Ammon's horn (tissue), 1 donor: ENCODE measurements around the gene LMX1A.
A peak's percentile ranks its signal among the peaks of the same experiment; 100 is the strongest.

Experiments used
- DNase-seq: peaks from one replicate; pipeline ENCODE4 v3.0.0-alpha.2; 2016; ENCODE audit warnings: low spot score

Gene LMX1A

GRCh38 chr1:165265196-165265838, 91.2 kb downstream of the LMX1A start:
- no peak for DNase-seq

- DNase-seq, result no peak
These were observed 96.6 kb downstream of the LMX1A start for GRCh38 chr1:165259706-165260428.

- DNase-seq, result no peak
These were observed 97.3 kb downstream of the LMX1A start for GRCh38 chr1:165259236-165259635.

GRCh38 chr1:165257969-165258459, 98.5 kb downstream of the LMX1A start:
- DNase-seq, result peak; percentile 71

- DNase-seq, result no peak
These were observed 101.5 kb downstream of the LMX1A start for GRCh38 chr1:165254896-165255625.

- DNase-seq, result no peak
These were observed 102.1 kb downstream of the LMX1A start for GRCh38 chr1:165254376-165254775.

- no peak for DNase-seq
These were observed 102.7 kb downstream of the LMX1A start for GRCh38 chr1:165253818-165254254.

GRCh38 chr1:165248969-165249571, 107.4 kb downstream of the LMX1A start:
- no peak for DNase-seq

GRCh38 chr1:165241952-165242351, 114.6 kb downstream of the LMX1A start:
- DNase-seq, result no peak

- no peak for DNase-seq
These were observed 115.2 kb downstream of the LMX1A start for GRCh38 chr1:165241321-165241720.

- no peak for DNase-seq
These were observed 116.0 kb downstream of the LMX1A start for GRCh38 chr1:165240492-165240891.

- no peak for DNase-seq
These were observed 116.6 kb downstream of the LMX1A start for GRCh38 chr1:165239873-165240272.

- DNase-seq, result peak; percentile 59
These were observed 120.7 kb downstream of the LMX1A start for GRCh38 chr1:165235777-165236291.

GRCh38 chr1:165235155-165235776, 121.2 kb downstream of the LMX1A start:
- no peak for DNase-seq

- DNase-seq, result no peak
These were observed 122.4 kb downstream of the LMX1A start for GRCh38 chr1:165234149-165234548.

- no peak for DNase-seq
These were observed 127.8 kb downstream of the LMX1A start for GRCh38 chr1:165228676-165229075.

GRCh38 chr1:165228111-165228655, 128.3 kb downstream of the LMX1A start:
- no peak for DNase-seq

GRCh38 chr1:165226326-165226725, 130.2 kb downstream of the LMX1A start:
- DNase-seq, result peak; percentile 45

GRCh38 chr1:165225650-165226049, 130.9 kb downstream of the LMX1A start:
- no peak for DNase-seq

- no peak for DNase-seq
These were observed 131.5 kb downstream of the LMX1A start for GRCh38 chr1:165225062-165225461.

GRCh38 chr1:165224504-165224903, 132.0 kb downstream of the LMX1A start:
- DNase-seq, result no peak
